Measurements from ENCODE around the gene CRB1.

Gene CRB1

GRCh38 chr1:197367627-197368026 lies 99.6 kb downstream of the CRB1 start:
- Histone ChIP-seq H3K36me3 (ENCODE audit: control insufficient read depth in 2 of 2, insufficient read depth in 1 of 2, low read length in 2 of 2) (no peaks in the 10 kb centered on the region), H3K27ac (ENCODE audit: extremely low read depth, low read depth, low read length) (no peak overlapping the region), H3K9me3 (ENCODE audit: control insufficient read depth, insufficient read depth, low read depth, low read length) (no peaks in the 10 kb centered on the region), H3K4me3 (ENCODE audit: low read depth, low read length) (no peak overlapping the region), H3K4me1 (ENCODE audit: control insufficient read depth, insufficient read depth, low read length) (no peaks in the 10 kb centered on the region)
- TF ChIP-seq RBAK (tag by site-specific recombination; IDR thresholded peaks at IDR 0.05): no peak
- TF ChIP-seq, protein P1, sequence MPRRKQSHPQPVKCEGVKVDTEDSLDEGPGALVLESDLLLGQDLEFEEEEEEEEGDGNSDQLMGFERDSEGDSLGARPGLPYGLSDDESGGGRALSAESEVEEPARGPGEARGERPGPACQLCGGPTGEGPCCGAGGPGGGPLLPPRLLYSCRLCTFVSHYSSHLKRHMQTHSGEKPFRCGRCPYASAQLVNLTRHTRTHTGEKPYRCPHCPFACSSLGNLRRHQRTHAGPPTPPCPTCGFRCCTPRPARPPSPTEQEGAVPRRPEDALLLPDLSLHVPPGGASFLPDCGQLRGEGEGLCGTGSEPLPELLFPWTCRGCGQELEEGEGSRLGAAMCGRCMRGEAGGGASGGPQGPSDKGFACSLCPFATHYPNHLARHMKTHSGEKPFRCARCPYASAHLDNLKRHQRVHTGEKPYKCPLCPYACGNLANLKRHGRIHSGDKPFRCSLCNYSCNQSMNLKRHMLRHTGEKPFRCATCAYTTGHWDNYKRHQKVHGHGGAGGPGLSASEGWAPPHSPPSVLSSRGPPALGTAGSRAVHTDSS (tag by site-specific recombination; IDR thresholded peaks at IDR 0.05): no peak
- no peak for TF ChIP-seq ZNF266 (tag by site-specific recombination; IDR thresholded peaks at IDR 0.05; ENCODE audit: low read depth)
- no peak for TF ChIP-seq ZNF654 (tag by site-specific recombination; IDR thresholded peaks at IDR 0.05; ENCODE audit: low read depth)
- TF ChIP-seq ZNF146 (tag by site-specific recombination; IDR thresholded peaks at IDR 0.05): no peak
- TF ChIP-seq ZNF585B (tag by site-specific recombination; IDR thresholded peaks at IDR 0.05): no peak
- TF ChIP-seq, protein P2, sequence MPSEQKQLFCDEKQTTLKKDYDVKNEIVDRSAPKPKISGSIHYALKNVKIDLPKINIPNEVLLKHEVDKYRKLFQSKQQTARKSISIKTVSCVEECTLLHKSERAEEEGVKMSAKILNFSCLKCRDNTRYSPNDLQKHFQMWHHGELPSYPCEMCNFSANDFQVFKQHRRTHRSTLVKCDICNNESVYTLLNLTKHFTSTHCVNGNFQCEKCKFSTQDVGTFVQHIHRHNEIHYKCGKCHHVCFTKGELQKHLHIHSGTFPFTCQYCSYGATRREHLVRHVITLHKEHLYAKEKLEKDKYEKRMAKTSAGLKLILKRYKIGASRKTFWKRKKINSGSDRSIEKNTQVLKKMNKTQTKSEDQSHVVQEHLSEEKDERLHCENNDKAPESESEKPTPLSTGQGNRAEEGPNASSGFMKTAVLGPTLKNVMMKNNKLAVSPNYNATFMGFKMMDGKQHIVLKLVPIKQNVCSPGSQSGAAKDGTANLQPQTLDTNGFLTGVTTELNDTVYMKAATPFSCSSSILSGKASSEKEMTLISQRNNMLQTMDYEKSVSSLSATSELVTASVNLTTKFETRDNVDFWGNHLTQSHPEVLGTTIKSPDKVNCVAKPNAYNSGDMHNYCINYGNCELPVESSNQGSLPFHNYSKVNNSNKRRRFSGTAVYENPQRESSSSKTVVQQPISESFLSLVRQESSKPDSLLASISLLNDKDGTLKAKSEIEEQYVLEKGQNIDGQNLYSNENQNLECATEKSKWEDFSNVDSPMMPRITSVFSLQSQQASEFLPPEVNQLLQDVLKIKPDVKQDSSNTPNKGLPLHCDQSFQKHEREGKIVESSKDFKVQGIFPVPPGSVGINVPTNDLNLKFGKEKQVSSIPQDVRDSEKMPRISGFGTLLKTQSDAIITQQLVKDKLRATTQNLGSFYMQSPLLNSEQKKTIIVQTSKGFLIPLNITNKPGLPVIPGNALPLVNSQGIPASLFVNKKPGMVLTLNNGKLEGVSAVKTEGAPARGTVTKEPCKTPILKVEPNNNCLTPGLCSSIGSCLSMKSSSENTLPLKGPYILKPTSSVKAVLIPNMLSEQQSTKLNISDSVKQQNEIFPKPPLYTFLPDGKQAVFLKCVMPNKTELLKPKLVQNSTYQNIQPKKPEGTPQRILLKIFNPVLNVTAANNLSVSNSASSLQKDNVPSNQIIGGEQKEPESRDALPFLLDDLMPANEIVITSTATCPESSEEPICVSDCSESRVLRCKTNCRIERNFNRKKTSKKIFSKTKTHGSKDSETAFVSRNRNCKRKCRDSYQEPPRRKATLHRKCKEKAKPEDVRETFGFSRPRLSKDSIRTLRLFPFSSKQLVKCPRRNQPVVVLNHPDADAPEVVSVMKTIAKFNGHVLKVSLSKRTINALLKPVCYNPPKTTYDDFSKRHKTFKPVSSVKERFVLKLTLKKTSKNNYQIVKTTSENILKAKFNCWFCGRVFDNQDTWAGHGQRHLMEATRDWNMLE (tag by site-specific recombination; conservative IDR thresholded peaks at IDR 0.05; ENCODE audit: low read depth): no peak
- TF ChIP-seq ZFP69B (tag by site-specific recombination; IDR thresholded peaks at IDR 0.05): no peak
- TF ChIP-seq SP7 (tag by site-specific recombination; IDR thresholded peaks at IDR 0.05): no peak
- TF ChIP-seq GFI1B (tag by site-specific recombination; IDR thresholded peaks at IDR 0.05): no peak
- TF ChIP-seq, protein P3, sequence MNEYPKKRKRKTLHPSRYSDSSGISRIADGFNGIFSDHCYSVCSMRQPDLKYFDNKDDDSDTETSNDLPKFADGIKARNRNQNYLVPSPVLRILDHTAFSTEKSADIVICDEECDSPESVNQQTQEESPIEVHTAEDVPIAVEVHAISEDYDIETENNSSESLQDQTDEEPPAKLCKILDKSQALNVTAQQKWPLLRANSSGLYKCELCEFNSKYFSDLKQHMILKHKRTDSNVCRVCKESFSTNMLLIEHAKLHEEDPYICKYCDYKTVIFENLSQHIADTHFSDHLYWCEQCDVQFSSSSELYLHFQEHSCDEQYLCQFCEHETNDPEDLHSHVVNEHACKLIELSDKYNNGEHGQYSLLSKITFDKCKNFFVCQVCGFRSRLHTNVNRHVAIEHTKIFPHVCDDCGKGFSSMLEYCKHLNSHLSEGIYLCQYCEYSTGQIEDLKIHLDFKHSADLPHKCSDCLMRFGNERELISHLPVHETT (tag by site-specific recombination; IDR thresholded peaks at IDR 0.05): no peak
- no peak for TF ChIP-seq ZNF239 (tag by site-specific recombination; IDR thresholded peaks at IDR 0.05)
- no peak for TF ChIP-seq HOXA7 (CRISPR knock-in tag; IDR thresholded peaks at IDR 0.05; ENCODE audit: borderline replicate concordance)
- TF ChIP-seq ZNF140 (tag by site-specific recombination; IDR thresholded peaks at IDR 0.05): no peak
- TF ChIP-seq ZNF555 (tag by site-specific recombination; conservative IDR thresholded peaks at IDR 0.05): no peak
- no peak for TF ChIP-seq ZNF623 (tag by site-specific recombination; IDR thresholded peaks at IDR 0.05)
- TF ChIP-seq HOXC10 (CRISPR knock-in tag; IDR thresholded peaks at IDR 0.05): no peak
- TF ChIP-seq KLF1 (tag by site-specific recombination; IDR thresholded peaks at IDR 0.05): no peak
- POLR2A ChIA-PET: no interaction called here
- CTCF ChIA-PET: no interaction called here

GRCh38 chr1:197374428-197374827 lies 106.4 kb downstream of the CRB1 start:
- no peak overlapping the region for H3K27ac ChIP-seq (ENCODE audit: extremely low read depth, low read depth, low read length)
- no peaks in the 10 kb centered on the region for H3K4me1 ChIP-seq (ENCODE audit: control insufficient read depth, insufficient read depth, low read length)
- POLR2A ChIA-PET: no interaction called here
- H3K9me3 ChIP-seq (ENCODE audit: control insufficient read depth, insufficient read depth, low read depth, low read length): no peaks in the 10 kb centered on the region
- H3K36me3 ChIP-seq (ENCODE audit: control insufficient read depth in 2 of 2, insufficient read depth in 1 of 2, low read length in 2 of 2): no peaks in the 10 kb centered on the region
- CTCF ChIA-PET: interaction anchor here (0.6 kb wide), 2 partner anchors 404 to 1559 kb away, joined by 3 to 9 read pairs; no protein-coding TSS in a partner anchor
- no peak overlapping the region for H3K4me3 ChIP-seq (ENCODE audit: low read depth, low read length)
- TF ChIP-seq ATF2 (tag by site-specific recombination; IDR thresholded peaks at IDR 0.05; ENCODE audit: low read depth): peak; percentile 39; the same call in 1 of the 2 replicates
- no peak for TF ChIP-seq GFI1B (tag by site-specific recombination; IDR thresholded peaks at IDR 0.05)
